GM12878 (cell line): ENCODE data around the gene PPARA.

Experiments used
- ATF3 ChIP-seq: IDR thresholded peaks from 2 replicates; pipeline ENCODE4 v1.6.1; 2011; ENCODE audit warnings: low read depth, mild to moderate bottlenecking, low read length, moderate library complexity, borderline replicate concordance; ENCODE audit errors: extremely low read depth
- EP300 ChIP-seq, 2 experiments: fragments of 150-350 bp in 1 of 2; IDR thresholded peaks; 2 replicates each; pipeline ENCODE4 v1.6.1; 2011 to 2012; ENCODE audit warnings: low read depth in 2 of 2, low read length in 2 of 2, borderline replicate concordance in 1 of 2, improper control_type of control experiment in 1 of 2, inconsistent platforms in 1 of 2; ENCODE audit not compliant: control insufficient read depth in 1 of 2
- POLR2A ChIP-seq: IDR thresholded peaks from 2 replicates; pipeline ENCODE4 v1.6.1; 2011; ENCODE audit warnings: low read depth, mild to moderate bottlenecking, low read length
- RCOR1 ChIP-seq: conservative IDR thresholded peaks from 2 replicates; pipeline ENCODE4 v1.6.1; 2012; ENCODE audit warnings: low read depth, low read length, improper control_type of control experiment

GRCh38 chr22:46262449-46263215 lies 112.3 kb downstream of the PPARA start:
- TF ChIP-seq EP300 (IDR thresholded peaks at IDR 0.05; ENCODE audit: borderline replicate concordance in 1 of 2, control insufficient read depth in 1 of 2, low read depth in 2 of 2, low read length in 2 of 2) (no peak), POLR2A (no peak), RCOR1 (no peak), ATF3 (no peak)
